SK-N-SH treated with all-trans-retinoic acid at 6 μM for 48 hours (cell line): ENCODE data around the gene SEC14L5.
"Not testable (repeated sequence)": the region's sequence is repeated elsewhere in the genome, so short reads cannot be mapped to it uniquely, and the experiment has no call there.

ENCODE experiments used
- ATAC-seq: fragments of 200-7000 bp; cut with Tn5 transposase; 3 replicates; pipeline ENCODE4 v1.9.1; 2020; ENCODE audit warnings: mild to moderate bottlenecking, moderate library complexity
- ARNTL ChIP-seq: fragments of 450-650 bp; formaldehyde crosslinking; IDR thresholded peaks from 2 replicates; pipeline ENCODE4 v1.5.0; 2020; ENCODE audit warnings: low read depth, mild to moderate bottlenecking, moderate library complexity, borderline replicate concordance
- CREB5 ChIP-seq: fragments of 250-450 bp; sonication (Bioruptor Pico); IDR thresholded peaks from 2 replicates; pipeline ENCODE4 v1.5.1; 2020; ENCODE audit warnings: low read depth, mild to moderate bottlenecking, moderate library complexity
- CSDC2 ChIP-seq: fragments of 250-450 bp; sonication (Bioruptor Pico); IDR thresholded peaks from 2 replicates; pipeline ENCODE4 v1.5.0; 2020; ENCODE audit warnings: mild to moderate bottlenecking, moderate library complexity
- ESRRG ChIP-seq: fragments of 250-450 bp; sonication (Bioruptor Pico); IDR thresholded peaks from 2 replicates; pipeline ENCODE4 v1.6.1; 2021; ENCODE audit warnings: mild to moderate bottlenecking
- ISL1 ChIP-seq: fragments of 250-450 bp; sonication (Bioruptor Pico); IDR thresholded peaks from 2 replicates; pipeline ENCODE4 v2.1.2; 2022; ENCODE audit warnings: mild to moderate bottlenecking, moderate library complexity
- POU6F1 ChIP-seq: fragments of 250-450 bp; sonication (Bioruptor Pico); IDR thresholded peaks from 2 replicates; pipeline ENCODE4 v1.8.0; 2021; ENCODE audit warnings: low read depth, mild to moderate bottlenecking, moderate library complexity, borderline replicate concordance
- PPARA ChIP-seq: fragments of 250-450 bp; sonication (Bioruptor Pico); IDR thresholded peaks from 2 replicates; pipeline ENCODE4 v1.5.0; 2020; ENCODE audit warnings: mild to moderate bottlenecking, borderline replicate concordance
- RARB ChIP-seq: fragments of 250-450 bp; sonication (Bioruptor Pico); IDR thresholded peaks from 2 replicates; pipeline ENCODE4 v1.8.0; 2021; ENCODE audit warnings: mild to moderate bottlenecking, moderate library complexity
- TCF4 ChIP-seq: fragments of 250-450 bp; sonication (Bioruptor Pico); IDR thresholded peaks from 2 replicates; pipeline ENCODE4 v1.8.0; 2021; ENCODE audit warnings: mild to moderate bottlenecking, moderate library complexity, borderline replicate concordance
- ZC3H10 ChIP-seq: fragments of 250-450 bp; sonication (Bioruptor Pico); IDR thresholded peaks from 2 replicates; pipeline ENCODE4 v1.5.1; 2021; ENCODE audit warnings: mild to moderate bottlenecking, moderate library complexity
- ZFP30 ChIP-seq: fragments of 450-650 bp; formaldehyde crosslinking; IDR thresholded peaks from 2 replicates; pipeline ENCODE4 v1.5.0; 2022; ENCODE audit warnings: mild to moderate bottlenecking, moderate library complexity
- ZNF565 ChIP-seq: fragments of 450-650 bp; formaldehyde crosslinking; conservative IDR thresholded peaks from 2 replicates; pipeline ENCODE4 v1.5.0; 2020; ENCODE audit warnings: low read depth, mild to moderate bottlenecking, moderate library complexity
- ZNF70 ChIP-seq: fragments of 450-650 bp; formaldehyde crosslinking; IDR thresholded peaks from 2 replicates; pipeline ENCODE4 v1.5.0; 2020; ENCODE audit warnings: mild to moderate bottlenecking, moderate library complexity
- TF ChIP-seq, protein P1 (sequence below): fragments of 250-450 bp; sonication (Bioruptor Pico); IDR thresholded peaks from 2 replicates; pipeline ENCODE4 v1.8.0; 2020; ENCODE audit warnings: mild to moderate bottlenecking, moderate library complexity, borderline replicate concordance
- TF ChIP-seq, protein P2 (sequence below): fragments of 250-450 bp; sonication (Bioruptor Pico); IDR thresholded peaks from 2 replicates; pipeline ENCODE4 v1.5.0; 2020; ENCODE audit warnings: mild to moderate bottlenecking, moderate library complexity
- TF ChIP-seq, protein P3 (sequence below): fragments of 250-450 bp; sonication (Bioruptor Pico); IDR thresholded peaks from 2 replicates; pipeline ENCODE4 v1.5.1; 2021; ENCODE audit warnings: mild to moderate bottlenecking, moderate library complexity

Gene SEC14L5

GRCh38 chr16:5044011-5044540 lies 85.9 kb downstream of the SEC14L5 start:
- ATAC-seq: no peak
- TF ChIP-seq, protein P1, sequence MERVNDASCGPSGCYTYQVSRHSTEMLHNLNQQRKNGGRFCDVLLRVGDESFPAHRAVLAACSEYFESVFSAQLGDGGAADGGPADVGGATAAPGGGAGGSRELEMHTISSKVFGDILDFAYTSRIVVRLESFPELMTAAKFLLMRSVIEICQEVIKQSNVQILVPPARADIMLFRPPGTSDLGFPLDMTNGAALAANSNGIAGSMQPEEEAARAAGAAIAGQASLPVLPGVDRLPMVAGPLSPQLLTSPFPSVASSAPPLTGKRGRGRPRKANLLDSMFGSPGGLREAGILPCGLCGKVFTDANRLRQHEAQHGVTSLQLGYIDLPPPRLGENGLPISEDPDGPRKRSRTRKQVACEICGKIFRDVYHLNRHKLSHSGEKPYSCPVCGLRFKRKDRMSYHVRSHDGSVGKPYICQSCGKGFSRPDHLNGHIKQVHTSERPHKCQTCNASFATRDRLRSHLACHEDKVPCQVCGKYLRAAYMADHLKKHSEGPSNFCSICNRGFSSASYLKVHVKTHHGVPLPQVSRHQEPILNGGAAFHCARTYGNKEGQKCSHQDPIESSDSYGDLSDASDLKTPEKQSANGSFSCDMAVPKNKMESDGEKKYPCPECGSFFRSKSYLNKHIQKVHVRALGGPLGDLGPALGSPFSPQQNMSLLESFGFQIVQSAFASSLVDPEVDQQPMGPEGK (CRISPR knock-in tag): no peak
- TF ChIP-seq RARB (CRISPR knock-in tag): no peak
- TF ChIP-seq ESRRG (CRISPR knock-in tag): no peak
- TF ChIP-seq ZNF70 (CRISPR knock-in tag): no peak
- TF ChIP-seq POU6F1 (CRISPR knock-in tag): no peak
- TF ChIP-seq ARNTL (CRISPR knock-in tag): no peak
- TF ChIP-seq ISL1 (CRISPR knock-in tag): no peak
- no peak for TF ChIP-seq ZFP30 (CRISPR knock-in tag)
- TF ChIP-seq TCF4 (CRISPR knock-in tag): no peak
- no peak for TF ChIP-seq CREB5 (CRISPR knock-in tag)
- TF ChIP-seq ZC3H10 (CRISPR knock-in tag): no peak
- TF ChIP-seq, protein P2, sequence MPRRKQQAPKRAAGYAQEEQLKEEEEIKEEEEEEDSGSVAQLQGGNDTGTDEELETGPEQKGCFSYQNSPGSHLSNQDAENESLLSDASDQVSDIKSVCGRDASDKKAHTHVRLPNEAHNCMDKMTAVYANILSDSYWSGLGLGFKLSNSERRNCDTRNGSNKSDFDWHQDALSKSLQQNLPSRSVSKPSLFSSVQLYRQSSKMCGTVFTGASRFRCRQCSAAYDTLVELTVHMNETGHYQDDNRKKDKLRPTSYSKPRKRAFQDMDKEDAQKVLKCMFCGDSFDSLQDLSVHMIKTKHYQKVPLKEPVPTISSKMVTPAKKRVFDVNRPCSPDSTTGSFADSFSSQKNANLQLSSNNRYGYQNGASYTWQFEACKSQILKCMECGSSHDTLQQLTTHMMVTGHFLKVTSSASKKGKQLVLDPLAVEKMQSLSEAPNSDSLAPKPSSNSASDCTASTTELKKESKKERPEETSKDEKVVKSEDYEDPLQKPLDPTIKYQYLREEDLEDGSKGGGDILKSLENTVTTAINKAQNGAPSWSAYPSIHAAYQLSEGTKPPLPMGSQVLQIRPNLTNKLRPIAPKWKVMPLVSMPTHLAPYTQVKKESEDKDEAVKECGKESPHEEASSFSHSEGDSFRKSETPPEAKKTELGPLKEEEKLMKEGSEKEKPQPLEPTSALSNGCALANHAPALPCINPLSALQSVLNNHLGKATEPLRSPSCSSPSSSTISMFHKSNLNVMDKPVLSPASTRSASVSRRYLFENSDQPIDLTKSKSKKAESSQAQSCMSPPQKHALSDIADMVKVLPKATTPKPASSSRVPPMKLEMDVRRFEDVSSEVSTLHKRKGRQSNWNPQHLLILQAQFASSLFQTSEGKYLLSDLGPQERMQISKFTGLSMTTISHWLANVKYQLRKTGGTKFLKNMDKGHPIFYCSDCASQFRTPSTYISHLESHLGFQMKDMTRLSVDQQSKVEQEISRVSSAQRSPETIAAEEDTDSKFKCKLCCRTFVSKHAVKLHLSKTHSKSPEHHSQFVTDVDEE (CRISPR knock-in tag): no peak
- TF ChIP-seq CSDC2 (CRISPR knock-in tag): no peak
- TF ChIP-seq, protein P3, sequence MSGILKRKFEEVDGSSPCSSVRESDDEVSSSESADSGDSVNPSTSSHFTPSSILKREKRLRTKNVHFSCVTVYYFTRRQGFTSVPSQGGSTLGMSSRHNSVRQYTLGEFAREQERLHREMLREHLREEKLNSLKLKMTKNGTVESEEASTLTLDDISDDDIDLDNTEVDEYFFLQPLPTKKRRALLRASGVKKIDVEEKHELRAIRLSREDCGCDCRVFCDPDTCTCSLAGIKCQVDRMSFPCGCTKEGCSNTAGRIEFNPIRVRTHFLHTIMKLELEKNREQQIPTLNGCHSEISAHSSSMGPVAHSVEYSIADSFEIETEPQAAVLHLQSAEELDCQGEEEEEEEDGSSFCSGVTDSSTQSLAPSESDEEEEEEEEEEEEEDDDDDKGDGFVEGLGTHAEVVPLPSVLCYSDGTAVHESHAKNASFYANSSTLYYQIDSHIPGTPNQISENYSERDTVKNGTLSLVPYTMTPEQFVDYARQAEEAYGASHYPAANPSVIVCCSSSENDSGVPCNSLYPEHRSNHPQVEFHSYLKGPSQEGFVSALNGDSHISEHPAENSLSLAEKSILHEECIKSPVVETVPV: no peak
- TF ChIP-seq, all 23 proteins: peak for 0

GRCh38 chr16:5044581-5044980 lies 86.5 kb downstream of the SEC14L5 start:
- ATAC-seq: not testable (repeated sequence)

DNA sequence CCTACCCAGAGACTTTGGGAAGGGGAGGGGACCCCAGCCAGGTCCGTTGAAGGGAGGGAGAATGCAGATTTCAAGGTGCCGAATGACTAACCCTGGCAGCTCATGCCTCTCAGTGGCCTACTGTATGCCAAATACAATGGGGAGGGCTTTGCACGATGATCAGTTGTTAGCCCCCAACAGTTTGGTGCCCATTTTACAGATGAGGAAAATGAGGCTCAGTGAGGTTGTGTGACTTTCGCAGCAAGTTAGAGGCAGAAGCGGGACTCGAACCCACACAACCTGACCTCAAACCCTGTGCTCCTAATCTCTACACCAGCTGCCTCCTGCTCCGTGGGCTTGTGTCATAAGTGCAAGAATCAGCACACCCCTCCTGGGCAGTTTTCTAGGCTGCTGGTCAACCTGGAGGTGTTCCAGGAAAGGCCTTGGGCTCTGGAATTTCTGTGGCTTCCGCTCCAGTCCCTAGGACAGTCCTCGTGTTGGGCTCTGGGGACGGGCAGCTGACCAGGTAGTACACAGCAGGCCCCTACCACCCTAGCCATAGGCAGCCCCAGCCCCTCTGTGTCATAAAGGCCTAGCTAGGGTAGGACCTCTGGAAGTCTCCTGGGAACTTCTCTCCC lies 87.5 kb downstream of the SEC14L5 start:
- no peak for ATAC-seq

More for the DNA sequence above, 87.5 kb downstream of the SEC14L5 start:
- TF ChIP-seq, protein P2 (CRISPR knock-in tag): no peak
- no peak for TF ChIP-seq ZNF565 (CRISPR knock-in tag)
- TF ChIP-seq PPARA (CRISPR knock-in tag): no peak
- TF ChIP-seq, protein P1 (CRISPR knock-in tag): no peak
